ENCODE data around the gene LRRC51.
A peak's percentile ranks its signal among the peaks of the same experiment; 100 is the strongest.

LRRC51 gene

GRCh38 chr11:72072348-72072747 lies 8.3 kb upstream of the LRRC51 start:
- TF ChIP-seq, protein P1, sequence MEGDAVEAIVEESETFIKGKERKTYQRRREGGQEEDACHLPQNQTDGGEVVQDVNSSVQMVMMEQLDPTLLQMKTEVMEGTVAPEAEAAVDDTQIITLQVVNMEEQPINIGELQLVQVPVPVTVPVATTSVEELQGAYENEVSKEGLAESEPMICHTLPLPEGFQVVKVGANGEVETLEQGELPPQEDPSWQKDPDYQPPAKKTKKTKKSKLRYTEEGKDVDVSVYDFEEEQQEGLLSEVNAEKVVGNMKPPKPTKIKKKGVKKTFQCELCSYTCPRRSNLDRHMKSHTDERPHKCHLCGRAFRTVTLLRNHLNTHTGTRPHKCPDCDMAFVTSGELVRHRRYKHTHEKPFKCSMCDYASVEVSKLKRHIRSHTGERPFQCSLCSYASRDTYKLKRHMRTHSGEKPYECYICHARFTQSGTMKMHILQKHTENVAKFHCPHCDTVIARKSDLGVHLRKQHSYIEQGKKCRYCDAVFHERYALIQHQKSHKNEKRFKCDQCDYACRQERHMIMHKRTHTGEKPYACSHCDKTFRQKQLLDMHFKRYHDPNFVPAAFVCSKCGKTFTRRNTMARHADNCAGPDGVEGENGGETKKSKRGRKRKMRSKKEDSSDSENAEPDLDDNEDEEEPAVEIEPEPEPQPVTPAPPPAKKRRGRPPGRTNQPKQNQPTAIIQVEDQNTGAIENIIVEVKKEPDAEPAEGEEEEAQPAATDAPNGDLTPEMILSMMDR (IDR thresholded peaks at IDR 0.05; ENCODE audit: insufficient read depth, low read depth, low read length, missing control alignments) = no peak
- no peak for DNase-seq (ENCODE audit: low read depth)
- H3K4me3 ChIP-seq (ENCODE audit: low read depth, low read length) = no peak overlapping the region

GRCh38 chr11:72075109-72075508 lies 5.5 kb upstream of the LRRC51 start:
- H3K4me3 ChIP-seq (ENCODE audit: low read depth, low read length) = no peak overlapping the region
- TF ChIP-seq, protein P1 (IDR thresholded peaks at IDR 0.05; ENCODE audit: insufficient read depth, low read depth, low read length, missing control alignments) = no peak

GRCh38 chr11:72075756-72076155 lies 4.9 kb upstream of the LRRC51 start:
- TF ChIP-seq, protein P1 (IDR thresholded peaks at IDR 0.05; ENCODE audit: insufficient read depth, low read depth, low read length, missing control alignments) = no peak
- DNase-seq (ENCODE audit: low read depth) = no peak
- no peak overlapping the region for H3K4me3 ChIP-seq (ENCODE audit: low read depth, low read length)

More at GRCh38 chr11:72075109-72075508, 5.5 kb upstream of the LRRC51 start:
- DNase-seq (ENCODE audit: low read depth) = peak; percentile 22

- TF ChIP-seq, protein P1 (IDR thresholded peaks at IDR 0.05; ENCODE audit: insufficient read depth, low read depth, low read length, missing control alignments) = no peak
- H3K4me3 ChIP-seq (ENCODE audit: low read depth, low read length) = peak overlapping the region; percentile 88; the same call in 1 of the 2 replicates
- no peak for DNase-seq (ENCODE audit: low read depth)
These were observed 2.2 kb upstream of the LRRC51 start for GRCh38 chr11:72078477-72078876.

DNA sequence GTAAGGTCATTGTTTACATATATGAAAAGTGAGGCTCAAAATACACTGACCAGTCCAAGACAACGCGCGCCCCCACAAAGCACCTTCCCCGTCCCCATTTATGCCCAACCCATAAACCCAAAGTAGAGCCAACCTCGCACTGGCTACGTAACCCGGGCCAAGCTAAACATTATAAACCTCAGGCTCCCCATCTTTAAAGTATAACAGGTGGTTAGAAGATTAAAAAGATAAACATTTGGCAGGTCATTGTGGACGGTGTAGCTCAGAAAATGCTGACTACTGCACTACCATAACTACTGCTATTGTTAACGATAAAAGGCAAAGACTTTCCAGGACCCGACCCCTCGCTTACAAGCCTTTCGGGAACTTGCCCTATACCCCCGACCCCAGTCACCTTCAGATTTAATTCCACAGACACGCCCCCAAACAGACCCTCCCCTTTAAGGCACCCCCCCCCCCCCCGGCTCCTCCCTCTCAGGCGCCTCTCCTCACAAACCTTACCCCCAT lies 778 bp upstream of the LRRC51 start:
- H3K4me3 ChIP-seq (ENCODE audit: low read depth, low read length) = peak overlapping the region; percentile 88
- DNase-seq (ENCODE audit: low read depth) = no peak
- TF ChIP-seq, protein P1 (IDR thresholded peaks at IDR 0.05; ENCODE audit: insufficient read depth, low read depth, low read length, missing control alignments) = no peak

DNA sequence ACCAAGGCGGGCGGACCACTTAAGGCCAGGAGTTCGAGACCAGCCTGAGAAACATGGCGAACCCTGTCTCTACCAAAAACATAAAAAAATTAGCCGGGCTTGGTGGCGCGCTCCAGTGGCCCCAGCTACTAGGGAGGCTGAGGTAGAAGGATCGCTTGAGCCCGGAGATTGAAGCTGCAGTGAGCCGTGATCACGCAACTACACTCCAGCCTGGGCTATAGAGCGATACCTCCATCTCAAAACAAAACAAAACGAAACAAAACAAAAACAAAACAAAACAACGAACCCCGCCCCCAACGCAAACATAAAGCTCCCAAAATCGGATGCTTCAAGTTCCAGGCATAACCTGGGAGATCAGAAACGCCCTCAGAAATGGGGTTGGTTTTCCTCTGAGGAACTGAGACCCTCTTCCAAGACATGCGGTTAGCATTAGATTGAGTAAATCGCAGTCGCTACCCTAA lies 564 bp downstream of the LRRC51 start:
- no peak for DNase-seq (ENCODE audit: low read depth)
- TF ChIP-seq, protein P1 (IDR thresholded peaks at IDR 0.05; ENCODE audit: insufficient read depth, low read depth, low read length, missing control alignments) = no peak
- peak overlapping the region; percentile 79 for H3K4me3 ChIP-seq (ENCODE audit: low read depth, low read length)

Data from GM12865 (cell line).